A673 (cell line): ENCODE data around the gene SYP.

Source experiments
- EZH2 ChIP-seq: fragments of 200-600 bp; sonication (generic); IDR thresholded peaks from 2 replicates; pipeline ENCODE4 v1.6.1; 2017; ENCODE audit warnings: borderline replicate concordance, low read depth, mild to moderate bottlenecking, mixed read lengths, antibody characterized with exemption, low read length; ENCODE audit not compliant: poor library complexity, severe bottlenecking
- TF ChIP-seq, protein P1 (sequence below): fragments of 300-800, 200-600 bp; sonication (generic); conservative IDR thresholded peaks from 2 replicates; pipeline ENCODE4 v1.5.1; 2017; ENCODE audit warnings: low read depth, mild to moderate bottlenecking, antibody characterized with exemption, low read length, moderate library complexity, mixed read lengths

DNA sequence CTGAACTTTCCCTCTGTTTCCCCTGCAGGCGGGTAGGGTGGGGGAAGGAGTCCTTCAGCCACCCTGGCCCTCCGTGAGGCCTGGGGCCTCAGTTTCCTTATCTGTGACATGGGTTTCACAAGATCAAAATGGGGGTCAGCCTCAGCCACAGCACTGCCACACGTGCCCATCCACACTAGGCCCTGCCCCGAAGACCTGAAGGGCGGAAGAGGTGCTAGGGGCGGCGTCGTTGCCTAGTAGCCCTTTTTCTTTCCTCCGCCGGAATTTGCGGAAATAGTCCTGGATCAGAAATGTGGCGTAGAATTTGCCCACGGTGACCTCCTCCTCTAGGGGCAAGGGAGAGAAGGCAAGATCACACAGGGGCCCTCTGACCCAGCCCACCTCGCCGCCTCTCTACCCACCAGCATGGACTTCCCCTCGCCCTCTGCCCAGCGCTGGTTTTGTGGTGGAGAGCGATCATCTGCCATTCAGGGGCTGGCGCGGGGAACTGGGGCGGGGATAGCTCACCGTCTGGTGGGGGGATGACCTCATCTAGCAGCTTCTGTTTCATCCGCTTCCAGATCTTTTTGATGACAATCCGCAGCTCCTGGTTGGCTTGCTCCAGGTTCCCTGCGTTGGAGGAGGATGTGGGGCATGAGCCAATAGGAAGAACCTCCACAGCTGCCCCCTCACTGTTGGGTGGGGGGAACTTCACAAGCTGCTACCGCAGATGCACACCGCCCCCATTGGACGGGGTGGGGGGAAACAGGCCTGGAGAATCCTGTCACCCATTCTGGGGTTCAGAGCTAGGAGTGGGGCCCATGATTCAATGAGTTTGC lies 9.7 kb upstream of the SYP start:
- TF ChIP-seq, protein P1, sequence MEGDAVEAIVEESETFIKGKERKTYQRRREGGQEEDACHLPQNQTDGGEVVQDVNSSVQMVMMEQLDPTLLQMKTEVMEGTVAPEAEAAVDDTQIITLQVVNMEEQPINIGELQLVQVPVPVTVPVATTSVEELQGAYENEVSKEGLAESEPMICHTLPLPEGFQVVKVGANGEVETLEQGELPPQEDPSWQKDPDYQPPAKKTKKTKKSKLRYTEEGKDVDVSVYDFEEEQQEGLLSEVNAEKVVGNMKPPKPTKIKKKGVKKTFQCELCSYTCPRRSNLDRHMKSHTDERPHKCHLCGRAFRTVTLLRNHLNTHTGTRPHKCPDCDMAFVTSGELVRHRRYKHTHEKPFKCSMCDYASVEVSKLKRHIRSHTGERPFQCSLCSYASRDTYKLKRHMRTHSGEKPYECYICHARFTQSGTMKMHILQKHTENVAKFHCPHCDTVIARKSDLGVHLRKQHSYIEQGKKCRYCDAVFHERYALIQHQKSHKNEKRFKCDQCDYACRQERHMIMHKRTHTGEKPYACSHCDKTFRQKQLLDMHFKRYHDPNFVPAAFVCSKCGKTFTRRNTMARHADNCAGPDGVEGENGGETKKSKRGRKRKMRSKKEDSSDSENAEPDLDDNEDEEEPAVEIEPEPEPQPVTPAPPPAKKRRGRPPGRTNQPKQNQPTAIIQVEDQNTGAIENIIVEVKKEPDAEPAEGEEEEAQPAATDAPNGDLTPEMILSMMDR: no peak
- no peak for TF ChIP-seq EZH2
